HepG2 (cell line): ENCODE results near the gene ENTREP3. TPM values are rescaled to one million over a fixed set of nuclear protein-coding genes. Genes with fewer than 3 reads are reported as not detected.
A peak's percentile ranks its signal among the peaks of the same experiment; 100 is the strongest.

Source experiments
- DMAP1 ChIP-seq: IDR thresholded peaks from 2 replicates; pipeline ENCODE4 v1.6.1; 2016
- DNMT1 ChIP-seq: sonication (generic); formaldehyde crosslinking; IDR thresholded peaks from 2 replicates; pipeline ENCODE4 v1.5.1; 2020; ENCODE audit warnings: mild to moderate bottlenecking, missing genetic modification reagents
- FOXO4 ChIP-seq: sonication (generic); formaldehyde crosslinking; conservative IDR thresholded peaks from 2 replicates; pipeline ENCODE4 v1.8.1; 2023; ENCODE audit warnings: missing genetic modification reagents
- GMEB2 ChIP-seq: IDR thresholded peaks from 2 replicates; pipeline ENCODE4 v1.6.1; 2016; ENCODE audit warnings: missing biosample characterization, missing genetic modification reagents, low read depth
- TIGD3 ChIP-seq: sonication (generic); formaldehyde crosslinking; IDR thresholded peaks from 2 replicates; pipeline ENCODE4 v1.5.1; 2020; ENCODE audit warnings: mild to moderate bottlenecking, missing genetic modification reagents, borderline replicate concordance
- ZIK1 ChIP-seq: sonication (generic); formaldehyde crosslinking; IDR thresholded peaks from 2 replicates; pipeline ENCODE4 v1.5.0; 2020; ENCODE audit warnings: mild to moderate bottlenecking, low read depth, missing genetic modification reagents, borderline replicate concordance
- ZNF251 ChIP-seq: sonication (generic); formaldehyde crosslinking; IDR thresholded peaks from 2 replicates; pipeline ENCODE4 v1.9.0; 2021; ENCODE audit warnings: mild to moderate bottlenecking, missing genetic modification reagents
- ZNF510 ChIP-seq: sonication (generic); formaldehyde crosslinking; IDR thresholded peaks from 2 replicates; pipeline ENCODE4 v1.4.0; 2020; ENCODE audit warnings: low read depth, mild to moderate bottlenecking, missing genetic modification reagents
- ZNF619 ChIP-seq: sonication (generic); formaldehyde crosslinking; IDR thresholded peaks from 2 replicates; pipeline ENCODE4 v1.4.0; 2020; ENCODE audit warnings: mild to moderate bottlenecking, missing genetic modification reagents
- ZNF746 ChIP-seq: sonication (generic); formaldehyde crosslinking; IDR thresholded peaks from 2 replicates; pipeline ENCODE4 v1.8.0; 2022; ENCODE audit warnings: mild to moderate bottlenecking, missing genetic modification reagents
- polyA plus RNA-seq, 8 experiments: library from polyadenylated mRNA; depleted of rRNA in 3 of 8; stranded (reverse) in 7 of 8; unstranded in 1 of 8; fragments of >200 nt; fragmentation: Illumina TruSeq in 4 of 8; extraction: Trizol in 4 of 8; gene quantifications; 2 replicates each; pipeline versions ENCODE4 v1.2.1 to v1.2.3, GENCODE V29; 2011 to 2016; ENCODE audit warnings: low read depth in 4 of 8, missing spikeins in 1 of 8, mixed read lengths in 1 of 8; ENCODE audit not compliant: insufficient read depth in 1 of 8
- total RNA-seq, 5 experiments: library from RNA; depleted of rRNA; stranded (reverse); fragments of >200 nt; fragmentation: Illumina TruSeq; extraction: Trizol; gene quantifications; 2 replicates each; pipeline ENCODE4 v1.2.3, GENCODE V29; 2016; ENCODE audit warnings: low read depth in 1 of 5
- TF ChIP-seq, protein P1 (sequence below): sonication (generic); formaldehyde crosslinking; IDR thresholded peaks from 2 replicates; pipeline ENCODE4 v1.9.0; 2021; ENCODE audit warnings: missing genetic modification reagents, borderline replicate concordance
- TF ChIP-seq, protein P2 (sequence below): sonication (generic); formaldehyde crosslinking; IDR thresholded peaks from 2 replicates; pipeline ENCODE4 v1.4.0; 2020; ENCODE audit warnings: missing genetic modification reagents
- TF ChIP-seq, protein P3 (sequence below): IDR thresholded peaks from 2 replicates; pipeline ENCODE4 v1.6.1; 2016; ENCODE audit warnings: mild to moderate bottlenecking

The ENTREP3 gene
- total and polyA plus RNA-seq, 2 of the 13 experiments (the other 11 are each of a cell fraction or from before 2014, with no cell fraction given): 4.1 to 9.9 TPM

DNA sequence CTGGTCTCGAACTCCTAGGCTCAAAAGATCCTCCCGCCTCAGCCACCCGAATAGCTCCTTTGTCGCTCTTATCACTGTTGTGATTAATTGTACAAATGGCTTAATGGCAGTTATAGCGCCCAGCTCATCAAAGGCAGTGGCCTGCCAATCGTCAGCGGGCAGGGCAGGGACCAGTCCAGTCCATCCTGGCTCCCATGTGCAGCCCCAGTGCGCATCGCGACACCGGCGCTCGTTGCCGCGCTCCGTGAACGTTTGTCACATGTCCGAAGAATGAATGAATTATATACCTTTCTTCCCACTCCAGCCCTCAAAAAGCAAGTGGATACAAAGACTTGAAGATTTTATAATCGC, 28.4 kb downstream of the ENTREP3 start (continued):
- no peak for TF ChIP-seq ZIK1
- TF ChIP-seq, protein P1, sequence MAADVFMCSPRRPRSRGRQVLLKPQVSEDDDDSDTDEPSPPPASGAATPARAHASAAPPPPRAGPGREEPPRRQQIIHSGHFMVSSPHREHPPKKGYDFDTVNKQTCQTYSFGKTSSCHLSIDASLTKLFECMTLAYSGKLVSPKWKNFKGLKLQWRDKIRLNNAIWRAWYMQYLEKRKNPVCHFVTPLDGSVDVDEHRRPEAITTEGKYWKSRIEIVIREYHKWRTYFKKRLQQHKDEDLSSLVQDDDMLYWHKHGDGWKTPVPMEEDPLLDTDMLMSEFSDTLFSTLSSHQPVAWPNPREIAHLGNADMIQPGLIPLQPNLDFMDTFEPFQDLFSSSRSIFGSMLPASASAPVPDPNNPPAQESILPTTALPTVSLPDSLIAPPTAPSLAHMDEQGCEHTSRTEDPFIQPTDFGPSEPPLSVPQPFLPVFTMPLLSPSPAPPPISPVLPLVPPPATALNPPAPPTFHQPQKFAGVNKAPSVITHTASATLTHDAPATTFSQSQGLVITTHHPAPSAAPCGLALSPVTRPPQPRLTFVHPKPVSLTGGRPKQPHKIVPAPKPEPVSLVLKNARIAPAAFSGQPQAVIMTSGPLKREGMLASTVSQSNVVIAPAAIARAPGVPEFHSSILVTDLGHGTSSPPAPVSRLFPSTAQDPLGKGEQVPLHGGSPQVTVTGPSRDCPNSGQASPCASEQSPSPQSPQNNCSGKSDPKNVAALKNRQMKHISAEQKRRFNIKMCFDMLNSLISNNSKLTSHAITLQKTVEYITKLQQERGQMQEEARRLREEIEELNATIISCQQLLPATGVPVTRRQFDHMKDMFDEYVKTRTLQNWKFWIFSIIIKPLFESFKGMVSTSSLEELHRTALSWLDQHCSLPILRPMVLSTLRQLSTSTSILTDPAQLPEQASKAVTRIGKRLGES: no peak
- TF ChIP-seq TIGD3 (CRISPR knock-in tag): no peak
- no peak for TF ChIP-seq ZNF619 (CRISPR knock-in tag)
- TF ChIP-seq DMAP1 (CRISPR knock-in tag): no peak; the same call in 1 of the 2 replicates
- TF ChIP-seq DNMT1 (CRISPR knock-in tag): no peak
- TF ChIP-seq, protein P2, sequence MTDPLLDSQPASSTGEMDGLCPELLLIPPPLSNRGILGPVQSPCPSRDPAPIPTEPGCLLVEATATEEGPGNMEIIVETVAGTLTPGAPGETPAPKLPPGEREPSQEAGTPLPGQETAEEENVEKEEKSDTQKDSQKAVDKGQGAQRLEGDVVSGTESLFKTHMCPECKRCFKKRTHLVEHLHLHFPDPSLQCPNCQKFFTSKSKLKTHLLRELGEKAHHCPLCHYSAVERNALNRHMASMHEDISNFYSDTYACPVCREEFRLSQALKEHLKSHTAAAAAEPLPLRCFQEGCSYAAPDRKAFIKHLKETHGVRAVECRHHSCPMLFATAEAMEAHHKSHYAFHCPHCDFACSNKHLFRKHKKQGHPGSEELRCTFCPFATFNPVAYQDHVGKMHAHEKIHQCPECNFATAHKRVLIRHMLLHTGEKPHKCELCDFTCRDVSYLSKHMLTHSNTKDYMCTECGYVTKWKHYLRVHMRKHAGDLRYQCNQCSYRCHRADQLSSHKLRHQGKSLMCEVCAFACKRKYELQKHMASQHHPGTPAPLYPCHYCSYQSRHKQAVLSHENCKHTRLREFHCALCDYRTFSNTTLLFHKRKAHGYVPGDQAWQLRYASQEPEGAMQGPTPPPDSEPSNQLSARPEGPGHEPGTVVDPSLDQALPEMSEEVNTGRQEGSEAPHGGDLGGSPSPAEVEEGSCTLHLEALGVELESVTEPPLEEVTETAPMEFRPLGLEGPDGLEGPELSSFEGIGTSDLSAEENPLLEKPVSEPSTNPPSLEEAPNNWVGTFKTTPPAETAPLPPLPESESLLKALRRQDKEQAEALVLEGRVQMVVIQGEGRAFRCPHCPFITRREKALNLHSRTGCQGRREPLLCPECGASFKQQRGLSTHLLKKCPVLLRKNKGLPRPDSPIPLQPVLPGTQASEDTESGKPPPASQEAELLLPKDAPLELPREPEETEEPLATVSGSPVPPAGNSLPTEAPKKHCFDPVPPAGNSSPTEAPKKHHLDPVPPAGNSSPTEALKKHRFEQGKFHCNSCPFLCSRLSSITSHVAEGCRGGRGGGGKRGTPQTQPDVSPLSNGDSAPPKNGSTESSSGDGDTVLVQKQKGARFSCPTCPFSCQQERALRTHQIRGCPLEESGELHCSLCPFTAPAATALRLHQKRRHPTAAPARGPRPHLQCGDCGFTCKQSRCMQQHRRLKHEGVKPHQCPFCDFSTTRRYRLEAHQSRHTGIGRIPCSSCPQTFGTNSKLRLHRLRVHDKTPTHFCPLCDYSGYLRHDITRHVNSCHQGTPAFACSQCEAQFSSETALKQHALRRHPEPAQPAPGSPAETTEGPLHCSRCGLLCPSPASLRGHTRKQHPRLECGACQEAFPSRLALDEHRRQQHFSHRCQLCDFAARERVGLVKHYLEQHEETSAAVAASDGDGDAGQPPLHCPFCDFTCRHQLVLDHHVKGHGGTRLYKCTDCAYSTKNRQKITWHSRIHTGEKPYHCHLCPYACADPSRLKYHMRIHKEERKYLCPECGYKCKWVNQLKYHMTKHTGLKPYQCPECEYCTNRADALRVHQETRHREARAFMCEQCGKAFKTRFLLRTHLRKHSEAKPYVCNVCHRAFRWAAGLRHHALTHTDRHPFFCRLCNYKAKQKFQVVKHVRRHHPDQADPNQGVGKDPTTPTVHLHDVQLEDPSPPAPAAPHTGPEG (CRISPR knock-in tag): no peak
- no peak for TF ChIP-seq ZNF510 (CRISPR knock-in tag)
- TF ChIP-seq ZNF746 (CRISPR knock-in tag): 0 out of 2 replicates have a peak, but pooled peaks have one; percentile 49
- TF ChIP-seq, protein P3, sequence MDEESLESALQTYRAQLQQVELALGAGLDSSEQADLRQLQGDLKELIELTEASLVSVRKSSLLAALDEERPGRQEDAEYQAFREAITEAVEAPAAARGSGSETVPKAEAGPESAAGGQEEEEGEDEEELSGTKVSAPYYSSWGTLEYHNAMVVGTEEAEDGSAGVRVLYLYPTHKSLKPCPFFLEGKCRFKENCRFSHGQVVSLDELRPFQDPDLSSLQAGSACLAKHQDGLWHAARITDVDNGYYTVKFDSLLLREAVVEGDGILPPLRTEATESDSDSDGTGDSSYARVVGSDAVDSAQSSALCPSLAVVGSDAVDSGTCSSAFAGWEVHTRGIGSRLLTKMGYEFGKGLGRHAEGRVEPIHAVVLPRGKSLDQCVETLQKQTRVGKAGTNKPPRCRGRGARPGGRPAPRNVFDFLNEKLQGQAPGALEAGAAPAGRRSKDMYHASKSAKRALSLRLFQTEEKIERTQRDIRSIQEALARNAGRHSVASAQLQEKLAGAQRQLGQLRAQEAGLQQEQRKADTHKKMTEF (CRISPR knock-in tag): no peak
- no peak for TF ChIP-seq GMEB2 (CRISPR knock-in tag)
- 0 out of 2 replicates have a peak, but pooled peaks have one; percentile 25 for TF ChIP-seq FOXO4 (CRISPR knock-in tag)
- no peak for TF ChIP-seq ZNF251 (CRISPR knock-in tag)
